ENCODE measurements around the gene FABP7.
"Not testable (repeated sequence)": the region's sequence is repeated elsewhere in the genome, so short reads cannot be mapped to it uniquely, and the experiment has no call there.

FABP7 gene

DNA sequence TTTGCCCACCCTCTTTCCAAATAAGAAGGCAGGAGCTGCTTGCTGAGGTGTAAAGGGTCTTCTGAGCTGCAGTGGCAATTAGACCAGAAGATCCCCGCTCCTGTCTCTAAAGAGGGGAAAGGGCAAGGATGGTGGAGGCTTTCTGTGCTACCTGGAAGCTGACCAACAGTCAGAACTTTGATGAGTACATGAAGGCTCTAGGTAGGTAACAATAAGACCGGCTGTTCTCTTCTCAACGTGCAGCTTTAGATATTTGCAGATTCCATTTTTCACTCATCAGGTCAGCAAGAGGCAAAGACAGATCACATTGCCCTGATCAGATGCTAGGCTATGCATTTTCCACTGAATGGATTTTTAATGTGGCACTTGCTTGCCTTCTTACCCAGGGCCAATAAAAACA is at the start of gene FABP7:
Gene FABP7, plus strand, starts transcription at position 50 of the 400 bp plus-strand sequence. Its CDS starts 79 bp downstream, at position 129.
- DNase-seq = no peak

DNA sequence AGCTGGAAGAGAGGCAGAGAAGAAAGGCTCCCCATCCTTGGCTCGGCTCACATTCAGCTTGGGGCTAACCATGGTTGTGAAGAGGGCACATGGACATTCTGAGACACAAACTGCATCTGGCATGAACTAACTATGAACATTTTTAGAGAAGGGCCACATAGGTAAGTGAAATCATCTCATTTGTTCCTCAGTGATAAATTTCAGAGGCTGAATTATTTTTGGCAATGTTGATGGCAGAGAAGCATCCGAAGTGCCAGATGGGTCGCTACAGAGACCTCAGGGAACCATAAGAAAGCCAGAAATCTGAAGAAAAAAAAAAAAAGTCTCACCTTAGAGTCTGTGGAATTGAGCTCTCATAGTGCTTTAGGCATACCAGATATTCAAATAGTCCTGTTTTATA is 49.2 kb upstream of the FABP7 start:
- no peak for DNase-seq

DNA sequence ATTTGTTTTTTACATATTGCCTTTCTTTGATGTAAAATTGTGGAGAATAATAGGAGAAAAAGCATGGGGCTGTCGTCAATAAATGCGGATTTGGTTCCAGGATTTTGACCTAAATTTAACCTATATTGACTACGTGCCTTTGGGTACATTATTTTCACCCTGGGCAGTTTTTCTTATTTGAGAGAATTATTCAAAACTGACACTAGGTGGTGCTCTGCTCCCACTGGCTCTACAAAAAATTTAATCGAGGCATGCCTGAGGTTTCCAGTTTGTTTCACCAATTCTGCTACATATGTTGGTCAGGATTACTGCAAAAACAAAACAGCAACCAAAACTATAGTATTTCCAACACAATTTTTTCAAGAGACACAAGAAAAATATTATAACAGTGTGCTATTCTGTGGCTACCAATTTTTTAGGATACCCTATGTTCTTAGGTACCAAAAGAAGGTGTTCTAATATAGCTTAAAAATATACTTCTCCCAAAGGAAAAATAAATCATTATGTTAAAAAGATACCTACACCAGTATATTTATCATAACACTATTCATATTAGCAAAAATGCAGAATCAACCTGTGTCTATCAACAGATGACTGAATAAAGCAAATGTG is 48.6 kb upstream of the FABP7 start:
- DNase-seq = no peak

DNA sequence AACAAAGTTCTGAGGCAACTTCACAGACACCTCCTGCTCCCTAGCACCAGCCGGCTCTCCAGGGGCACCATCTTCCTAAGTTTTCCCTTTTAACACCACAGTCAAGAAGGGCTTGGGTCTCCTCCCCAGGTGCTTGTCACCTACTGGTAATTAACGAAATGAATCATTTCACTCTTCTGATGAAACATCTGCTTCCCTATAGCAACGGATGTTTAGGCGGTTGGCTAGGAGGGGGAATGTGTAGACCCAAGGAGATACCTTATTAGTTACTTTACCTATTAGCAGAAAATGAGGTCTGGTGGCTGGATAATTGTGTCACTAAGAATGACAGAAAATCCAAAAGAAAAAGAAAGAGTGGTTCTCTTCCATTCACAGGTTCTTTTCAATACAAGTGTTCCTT is 46.3 kb upstream of the FABP7 start:
- no peak for DNase-seq

DNA sequence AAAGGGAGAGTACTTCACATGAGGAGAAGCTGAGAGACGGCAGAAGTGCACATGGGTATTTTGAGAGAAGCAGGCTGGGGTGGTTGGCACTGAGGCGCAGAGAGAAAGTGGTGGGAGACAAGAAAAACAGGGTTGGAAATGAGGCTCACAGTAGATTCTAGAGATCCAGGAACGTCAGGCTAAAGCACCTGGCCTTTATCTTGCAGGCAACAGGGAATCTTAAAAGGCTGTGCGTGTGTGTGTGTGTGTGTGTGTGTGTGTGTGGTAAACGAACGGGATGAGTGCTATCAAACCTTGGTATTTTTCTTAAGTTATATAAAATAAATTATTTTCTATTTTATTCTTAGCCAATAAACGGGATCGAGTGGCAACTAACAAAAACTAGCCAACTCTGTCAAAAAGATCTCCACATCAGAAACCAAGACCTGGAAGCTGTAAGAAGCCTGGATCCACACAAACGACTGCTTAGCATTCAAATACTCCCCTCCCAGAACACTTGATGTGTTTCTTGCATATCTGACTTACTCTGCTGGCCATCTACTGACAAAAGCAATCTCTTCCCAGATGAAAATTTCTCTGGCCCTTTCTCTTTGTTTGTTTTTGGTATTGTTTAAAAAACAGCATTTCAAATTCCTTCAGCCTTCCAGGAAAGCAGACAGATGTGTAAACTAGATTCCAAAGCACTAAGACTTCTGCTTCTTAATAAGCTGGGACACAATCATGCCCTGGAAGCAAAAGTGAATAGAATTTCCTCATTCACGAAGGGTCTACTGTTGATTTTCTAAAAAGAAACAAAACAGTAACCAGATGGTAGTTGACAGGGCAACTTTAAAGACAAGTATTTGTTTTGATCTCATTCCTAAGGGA is 44.8 kb upstream of the FABP7 start:
- DNase-seq = no peak

DNA sequence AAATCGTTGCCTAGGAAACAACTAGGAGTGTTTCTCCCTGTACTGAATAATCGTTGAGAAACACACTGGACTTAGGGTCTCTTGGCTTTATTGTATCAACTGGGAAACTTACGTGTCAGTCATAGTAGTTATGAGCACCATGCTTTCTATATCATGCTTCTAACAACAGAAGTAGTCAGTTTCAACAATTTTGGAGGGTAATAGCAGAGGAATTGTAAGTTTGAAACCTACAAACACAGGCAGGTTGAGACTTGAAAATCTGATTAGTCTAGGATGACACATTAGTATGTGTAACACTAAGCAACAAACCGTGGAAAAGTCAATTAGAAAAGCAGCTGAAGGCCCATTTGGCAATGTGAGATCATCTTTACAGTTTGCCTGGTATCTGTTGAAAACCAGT is 43.9 kb upstream of the FABP7 start:
- DNase-seq = no peak

DNA sequence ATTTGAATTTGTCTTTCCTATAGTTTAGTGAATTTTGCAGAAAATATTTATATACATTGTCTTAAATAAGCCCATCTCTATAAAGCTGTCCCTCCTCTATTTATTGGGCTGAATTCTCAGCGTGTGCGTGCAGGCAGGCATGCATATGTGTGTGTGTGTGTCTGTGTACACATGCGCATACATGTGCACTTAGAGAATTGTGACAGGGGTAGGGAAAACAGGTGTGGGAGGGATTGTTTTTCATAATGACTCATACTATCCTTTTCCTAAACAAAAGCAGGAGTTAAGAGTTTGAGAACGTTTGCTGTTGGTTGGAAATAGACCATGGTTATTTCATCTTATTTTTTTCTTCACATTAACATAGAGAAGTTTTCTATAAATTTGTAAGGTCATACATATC is 43.4 kb upstream of the FABP7 start:
- no peak for DNase-seq

DNA sequence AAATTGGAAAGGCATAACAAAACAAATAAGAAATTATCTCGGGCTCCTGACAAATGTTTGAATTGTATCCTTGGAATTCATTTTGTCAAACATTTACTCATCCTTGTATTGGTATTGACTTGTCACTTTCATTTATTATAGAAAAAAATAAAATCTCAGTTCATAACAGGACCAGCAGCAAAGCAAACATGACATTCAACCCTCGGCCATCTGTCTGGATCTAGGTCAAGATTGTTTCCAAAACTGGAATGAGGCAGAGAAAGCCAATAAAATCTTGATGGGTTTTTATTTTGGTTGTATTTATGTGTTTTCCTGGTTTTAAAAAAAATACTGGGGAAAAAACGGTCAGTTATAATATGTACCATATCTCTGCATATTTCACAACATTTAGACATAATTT is 42.9 kb upstream of the FABP7 start:
- no peak for DNase-seq

DNA sequence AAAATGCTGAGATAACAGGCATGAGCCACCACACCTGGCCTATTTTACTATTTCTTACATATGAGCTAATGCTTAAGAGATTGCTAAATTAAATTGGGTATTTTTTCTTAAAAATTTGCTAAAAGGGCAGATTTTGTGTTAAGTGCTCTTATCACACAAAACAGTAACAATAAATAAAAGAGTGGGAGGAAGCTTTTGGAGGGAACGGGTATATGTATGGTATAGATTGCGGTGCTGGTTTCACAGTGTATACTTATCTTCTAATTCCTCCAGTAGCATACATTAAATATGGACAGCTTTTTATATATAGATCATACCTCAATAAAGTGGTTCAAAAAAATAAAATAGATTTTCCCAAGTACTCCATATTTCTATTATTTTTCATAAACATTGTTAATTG is 39.4 kb upstream of the FABP7 start:
- no peak for DNase-seq

DNA sequence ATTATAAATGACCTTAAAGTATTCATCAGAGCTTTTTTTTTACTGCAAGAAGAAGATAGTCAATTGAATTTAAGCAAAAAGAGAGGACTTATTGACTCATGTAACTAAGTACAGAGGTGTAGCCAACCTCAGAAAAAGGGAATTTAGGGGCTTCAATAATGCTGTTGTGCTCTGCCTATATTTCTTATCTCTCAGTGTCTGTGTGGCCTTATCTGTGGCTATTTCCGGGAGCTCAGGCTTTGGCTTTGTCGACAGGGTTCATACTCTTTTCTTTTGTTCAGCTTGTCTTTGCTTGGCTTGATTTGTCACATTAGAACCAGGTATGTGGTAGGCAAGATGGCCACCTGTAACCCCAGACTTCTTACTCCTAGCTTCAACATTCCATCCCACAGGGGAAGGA is 38.6 kb upstream of the FABP7 start:
- DNase-seq = no peak

DNA sequence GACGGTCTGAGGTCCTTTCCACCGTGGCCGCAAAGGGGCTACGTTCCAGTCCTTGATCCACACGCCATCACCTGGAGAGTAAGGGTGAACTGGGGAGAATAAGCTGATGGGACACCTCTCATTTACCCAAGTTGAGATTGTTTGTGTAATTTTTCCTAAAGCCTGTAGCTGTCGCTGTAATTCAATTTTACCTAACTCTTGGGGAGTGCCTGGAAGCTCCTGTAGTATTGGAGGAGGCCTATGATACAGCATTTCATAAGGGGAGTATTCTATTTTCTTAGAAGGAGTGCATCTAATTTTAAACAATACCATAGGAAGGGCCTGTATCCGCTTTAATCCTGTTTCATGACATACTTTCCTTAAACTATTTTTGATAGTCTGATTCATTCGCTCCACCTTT is 35.3 kb upstream of the FABP7 start:
- not testable (repeated sequence) for DNase-seq

DNA sequence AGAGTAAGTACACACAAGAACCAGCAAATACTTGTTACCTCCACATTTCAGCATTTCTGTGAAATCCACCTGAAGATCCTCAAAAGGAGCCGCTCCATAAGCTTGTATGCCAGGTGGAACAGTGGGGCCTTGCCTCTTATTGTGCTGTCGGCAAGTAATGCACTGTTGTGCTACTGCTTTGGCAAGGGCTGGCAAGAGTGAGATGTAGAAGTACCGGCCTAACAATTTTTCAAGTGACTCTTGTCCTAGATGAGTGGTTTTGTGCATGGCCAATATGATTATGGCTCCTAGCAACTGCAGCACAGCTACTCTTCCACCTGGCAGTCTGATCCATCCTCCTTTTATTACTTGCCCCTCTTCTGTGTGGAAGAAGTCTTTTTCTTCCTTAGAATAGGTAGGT is 34.7 kb upstream of the FABP7 start:
- DNase-seq = not testable (repeated sequence)

DNA sequence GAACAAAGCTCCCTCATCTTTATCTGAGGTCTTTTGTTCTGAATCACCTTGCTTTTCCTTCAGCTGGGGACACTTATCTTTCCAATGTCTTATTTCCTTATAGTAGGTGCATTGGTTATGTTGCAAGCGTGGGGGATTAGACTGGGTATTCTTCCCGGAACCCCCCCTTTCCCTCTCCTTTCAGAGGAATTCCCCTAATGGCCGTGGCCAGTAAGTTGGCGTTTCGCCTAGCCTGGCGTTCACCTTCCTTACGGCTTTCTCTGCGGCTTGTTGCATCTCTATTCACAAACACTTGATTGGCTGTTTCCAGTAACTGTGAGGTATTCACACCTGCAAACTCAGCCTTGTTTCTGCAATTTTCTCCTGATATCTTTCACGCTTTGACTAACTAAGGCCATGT is 32.8 kb upstream of the FABP7 start:
- DNase-seq = no peak

DNA sequence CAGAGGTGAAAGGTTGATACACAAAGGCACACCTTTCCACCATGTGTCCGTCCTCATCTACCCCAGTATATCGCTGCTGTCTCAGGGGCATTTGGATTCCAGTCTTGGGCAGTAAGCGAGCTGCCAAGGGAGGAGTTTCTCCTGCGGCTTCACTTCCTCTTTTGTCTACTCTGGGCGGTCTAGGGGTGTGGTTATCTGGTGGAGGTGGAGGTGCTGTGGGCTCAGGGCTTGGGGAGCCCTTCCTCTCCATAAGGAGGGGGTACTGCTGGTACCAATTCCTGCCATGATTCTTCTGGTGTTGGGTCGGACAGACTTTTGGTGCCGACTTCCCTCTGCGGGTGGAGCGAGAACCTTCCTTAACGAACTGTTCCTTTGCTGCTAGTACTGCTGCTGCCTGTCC is 31.9 kb upstream of the FABP7 start:
- no peak for DNase-seq

DNA sequence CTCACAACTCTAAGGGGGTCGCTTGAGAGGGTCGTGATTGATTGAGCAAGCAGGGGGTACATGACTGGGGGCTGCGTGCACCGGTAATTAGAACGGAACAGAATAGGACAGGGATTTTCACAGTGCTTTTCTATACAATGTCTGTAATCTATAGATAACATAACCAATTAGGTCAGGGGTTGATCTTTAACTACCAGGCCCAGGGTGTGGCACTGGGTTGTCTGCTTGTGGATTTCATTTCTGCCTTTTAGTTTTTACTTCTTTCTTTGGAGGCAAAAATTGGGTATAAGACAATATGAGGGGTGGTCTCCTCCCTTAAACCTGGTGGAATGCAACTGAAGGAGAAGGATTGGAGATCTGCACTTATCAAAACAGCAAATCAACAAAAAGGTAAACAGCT is 30.6 kb upstream of the FABP7 start:
- DNase-seq = not testable (repeated sequence)

DNA sequence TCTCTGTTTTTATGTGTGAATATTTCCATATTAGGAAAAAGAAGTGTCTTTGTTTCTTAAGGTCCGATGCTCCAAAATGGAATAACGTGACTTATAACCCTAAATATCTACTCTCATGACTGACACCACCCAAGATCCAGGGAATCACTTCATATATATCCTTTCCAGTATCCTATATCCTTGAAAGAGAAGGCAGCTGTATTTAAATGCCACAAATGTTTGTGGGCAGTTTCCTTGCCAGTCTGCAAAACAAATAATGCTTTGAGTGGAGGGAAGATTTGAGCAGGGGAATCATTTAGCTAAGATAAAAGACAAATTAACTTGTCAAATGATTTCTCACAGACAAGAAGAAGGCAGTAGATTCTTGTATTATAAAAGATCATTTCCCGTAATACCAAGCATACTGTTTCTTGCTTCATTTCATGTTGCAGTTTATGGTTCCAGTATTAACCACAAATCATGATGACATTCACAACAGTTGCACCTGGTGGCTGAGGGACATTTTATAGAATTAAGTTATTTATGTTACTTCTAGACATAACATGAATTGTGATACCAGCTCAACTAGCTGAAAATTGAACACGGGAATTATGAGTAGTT is 30.0 kb upstream of the FABP7 start:
- no peak for DNase-seq

DNA sequence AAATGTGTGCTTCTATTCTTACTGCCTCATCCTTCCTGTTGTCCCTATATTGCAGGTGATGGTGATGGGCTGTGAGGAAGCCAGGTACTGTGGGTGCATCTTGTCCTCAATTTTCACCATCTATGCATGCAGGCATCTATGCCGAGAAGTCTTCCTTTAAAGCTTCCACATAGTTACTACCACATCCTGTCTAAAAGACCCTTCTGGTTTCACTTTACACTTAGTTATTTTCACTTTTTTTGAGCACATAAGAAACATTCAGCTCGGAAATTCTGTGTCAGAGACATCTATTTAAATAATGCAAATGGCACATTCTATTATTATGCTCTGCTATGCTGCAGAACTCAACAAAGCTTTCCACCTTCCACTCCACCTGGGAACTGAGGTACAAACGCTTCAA is 28.2 kb upstream of the FABP7 start:
- DNase-seq = no peak

DNA sequence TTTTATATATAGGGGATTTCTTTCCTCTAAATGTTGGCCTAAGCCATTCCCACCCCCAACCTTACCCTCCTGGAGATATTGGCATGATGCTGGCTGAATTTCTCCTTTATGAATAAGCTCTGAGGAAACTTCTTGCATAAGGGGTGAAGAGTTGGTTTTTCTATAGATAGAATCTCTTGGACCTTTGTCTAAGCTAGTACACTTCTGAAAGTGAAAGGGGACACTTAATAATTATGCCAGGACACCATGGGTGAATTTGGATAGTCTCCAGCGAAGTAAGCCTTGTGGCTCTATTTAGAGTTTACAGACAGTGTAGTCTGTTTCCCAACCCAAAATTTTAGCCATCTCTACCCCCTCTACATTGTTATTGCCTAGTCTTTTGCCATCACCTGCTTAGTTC is 27.1 kb upstream of the FABP7 start:
- DNase-seq = no peak

DNA sequence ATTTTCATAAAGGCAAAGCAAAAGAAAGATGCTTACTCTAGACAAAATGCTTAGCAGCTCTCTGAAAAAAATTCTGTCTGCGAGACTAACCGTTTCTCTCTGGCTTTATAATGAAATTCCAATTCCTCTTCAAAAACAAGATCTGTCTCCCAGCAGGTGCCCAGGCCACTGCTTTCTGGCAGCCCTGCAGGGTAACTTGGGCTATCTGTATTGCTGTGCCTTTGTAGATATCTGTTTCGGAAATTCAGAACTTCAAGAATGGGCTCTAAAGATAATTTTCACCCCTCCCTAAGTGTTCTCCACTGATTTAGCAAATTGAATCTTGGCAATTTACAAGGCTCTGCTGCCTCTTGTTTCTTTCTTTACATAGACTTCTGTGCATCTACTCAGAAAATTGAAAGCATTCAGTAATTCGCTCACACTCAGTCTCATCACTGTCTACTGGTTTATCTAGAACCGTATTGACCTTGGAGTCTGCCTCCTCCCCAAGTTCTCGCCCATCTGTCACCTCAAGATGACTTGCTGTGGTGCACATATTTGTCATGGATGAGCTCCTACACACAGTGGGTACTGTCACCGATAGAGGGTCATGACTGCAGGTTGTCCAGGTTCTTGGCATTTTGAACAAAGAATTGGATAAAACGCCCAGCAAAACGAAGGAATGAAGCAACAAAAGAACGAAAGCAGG is 26.4 kb upstream of the FABP7 start:
- DNase-seq = no peak

DNA sequence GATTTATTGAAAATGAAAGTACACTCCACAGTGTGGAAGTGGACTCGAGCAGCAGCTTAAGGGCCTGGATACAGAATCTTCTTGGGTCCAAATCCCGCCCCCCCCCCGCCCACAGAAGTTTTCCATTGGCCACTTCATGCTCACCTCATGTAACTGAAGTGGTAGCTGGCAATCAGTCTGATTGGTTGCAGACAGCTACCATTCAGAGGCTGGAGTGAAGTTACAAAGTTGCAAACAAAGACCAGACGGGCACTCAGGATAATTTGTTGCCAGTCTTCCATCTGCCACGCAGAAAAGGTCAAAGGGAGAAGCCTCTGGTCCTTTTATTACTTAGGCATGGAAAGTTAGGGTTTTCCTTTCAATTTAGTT is 25.8 kb upstream of the FABP7 start:
- DNase-seq = no peak

DNA sequence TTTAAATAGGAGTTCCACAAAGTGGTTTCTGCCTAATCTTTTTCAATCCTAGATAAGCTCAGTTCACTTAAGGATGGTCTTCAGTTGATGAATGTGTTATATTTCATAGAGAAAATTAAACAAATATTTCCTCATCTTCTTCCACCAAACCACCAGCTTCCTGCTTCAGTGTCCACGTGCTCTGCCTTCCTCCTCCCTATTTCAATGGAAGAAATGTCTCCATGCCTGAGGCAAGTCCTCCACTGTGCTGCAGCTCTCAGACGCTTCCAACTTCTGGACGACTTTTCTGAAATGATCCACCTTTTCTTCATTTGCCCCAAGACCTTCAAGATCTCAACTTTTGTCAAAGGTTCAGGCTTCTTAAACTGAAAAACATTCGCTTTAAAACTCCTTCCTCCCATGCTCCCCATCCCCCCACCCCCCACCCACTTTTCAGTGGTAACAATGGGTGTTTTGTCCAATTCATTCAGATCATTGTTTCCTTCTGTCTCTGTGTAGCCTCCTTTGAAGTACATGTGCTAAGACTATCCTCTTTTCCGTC is 25.3 kb upstream of the FABP7 start:
- no peak for DNase-seq

DNA sequence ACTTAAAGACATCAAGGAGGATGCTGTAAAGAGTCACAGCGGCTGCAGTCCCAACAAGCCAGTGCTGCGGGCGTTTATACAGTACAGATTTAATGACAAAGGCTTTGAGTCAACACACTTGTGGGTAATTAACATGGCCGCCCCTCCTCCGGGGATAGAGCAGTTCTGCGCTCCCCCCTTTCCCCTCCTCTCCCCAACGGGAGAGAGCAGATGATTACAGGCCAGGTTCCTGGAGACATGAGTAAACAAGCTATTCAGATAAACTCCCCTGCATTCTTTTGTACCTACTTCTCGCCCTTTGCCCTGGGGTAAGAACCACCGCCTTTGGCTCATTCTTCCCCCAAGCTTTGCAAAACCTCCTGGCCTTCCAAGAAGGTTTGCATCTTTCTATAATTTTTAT is 23.6 kb upstream of the FABP7 start:
- no peak for DNase-seq

DNA sequence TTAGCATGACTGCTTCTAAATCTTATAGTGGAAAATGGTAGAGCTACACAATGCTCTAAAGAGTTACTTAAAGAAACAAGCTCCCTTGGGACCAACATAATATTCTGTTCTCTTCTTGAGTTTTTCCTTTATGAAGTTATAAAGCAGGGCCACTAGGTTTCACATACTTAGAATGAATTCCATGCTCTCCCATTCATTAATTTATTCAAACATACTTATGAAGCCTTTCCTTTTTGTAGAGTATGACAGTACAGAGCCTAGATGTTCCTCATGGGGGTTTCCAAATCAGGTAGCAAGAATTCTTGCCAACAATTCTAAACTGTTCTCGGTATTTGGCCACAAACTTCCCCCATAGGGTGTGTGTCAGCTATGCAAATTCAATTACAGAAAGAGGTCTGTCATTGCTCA is 20.6 kb upstream of the FABP7 start:
- DNase-seq = no peak

DNA sequence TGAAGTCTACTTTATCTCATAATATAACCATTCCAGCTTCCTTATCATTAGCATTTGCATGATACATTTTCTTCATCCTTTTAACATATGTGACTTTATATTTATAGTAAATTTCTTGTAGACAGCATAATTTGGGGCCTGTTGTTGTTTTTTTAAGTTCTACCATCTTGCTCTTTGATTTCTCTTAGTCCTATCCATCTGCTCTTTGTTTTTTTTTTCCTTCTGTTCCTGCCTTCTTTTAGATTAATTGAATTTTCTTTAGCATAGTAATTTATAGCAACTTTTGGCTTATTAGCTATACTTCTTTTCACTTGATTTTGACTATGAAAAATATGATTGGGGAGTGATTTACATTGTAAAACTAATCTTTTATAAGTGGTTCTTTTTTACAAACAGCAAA is 19.2 kb upstream of the FABP7 start:
- no peak for DNase-seq

Data from activated CD4-positive, alpha-beta T cell treated with anti-CD3 and anti-CD28 coated beads for 1 hour (primary cell).